CD14-positive monocyte (primary cell): ENCODE measurements around the gene NAV1. TPM values are rescaled to one million over a fixed set of nuclear protein-coding genes. Genes with fewer than 3 reads are reported as not detected.
A peak's percentile ranks its signal among the peaks of the same experiment; 100 is the strongest.

Source experiments
- DNase-seq, 3 donors: peaks; one replicate each; pipeline ENCODE4 v3.0.0-alpha.2; 2011 to 2022
- H2AFZ ChIP-seq: 2 replicates; pipeline ENCODE4 v1.6.0; 2012; ENCODE audit warnings: mild to moderate bottlenecking, low read depth, low read length, inconsistent platforms; ENCODE audit not compliant: insufficient read depth, poor library complexity, severe bottlenecking
- H3K27ac ChIP-seq, 2 donors: 1 replicate in 1 of 2; 2 replicates in 1 of 2; pipeline ENCODE4 v1.5.1; 2012 to 2013; ENCODE audit warnings: low read length in 2 of 2, control low read depth in 1 of 2, inconsistent platforms in 1 of 2, low read depth in 1 of 2, mild to moderate bottlenecking in 1 of 2
- H3K27me3 ChIP-seq, 2 donors: one replicate each; pipeline versions ENCODE4 v1.6.0 to v1.6.1; 2011 to 2013; ENCODE audit warnings: low read length in 2 of 2; ENCODE audit not compliant: control insufficient read depth in 2 of 2, insufficient read depth in 2 of 2
- H3K36me3 ChIP-seq, 2 donors: replicated peaks in 1 of 2; 1 replicate in 1 of 2; 2 replicates in 1 of 2; pipeline versions ENCODE4 v1.5.1 to v1.6.1; 2012 to 2013; ENCODE audit warnings: low read length in 2 of 2, control low read depth in 1 of 2, inconsistent platforms in 1 of 2, mild to moderate bottlenecking in 1 of 2; ENCODE audit not compliant: insufficient read depth in 2 of 2, control insufficient read depth in 1 of 2
- H3K4me1 ChIP-seq, 2 donors: 1 replicate in 1 of 2; 2 replicates in 1 of 2; pipeline versions ENCODE4 v1.5.1 to v1.6.1; 2012 to 2013; ENCODE audit warnings: low read length in 2 of 2, control low read depth in 1 of 2, inconsistent platforms in 1 of 2, mild to moderate bottlenecking in 1 of 2, moderate library complexity in 1 of 2; ENCODE audit not compliant: insufficient read depth in 2 of 2, control insufficient read depth in 1 of 2
- H3K4me2 ChIP-seq: replicated peaks from 2 replicates; pipeline ENCODE3; 2012; ENCODE audit warnings: low read length, moderate library complexity, mild to moderate bottlenecking; ENCODE audit not compliant: poor library complexity, severe bottlenecking; ENCODE audit errors: extremely low read depth
- H3K4me3 ChIP-seq, 3 experiments: fragments of 200-600 bp in 1 of 3; sonication (generic) in 1 of 3; replicated peaks in 1 of 3; 1 replicate in 2 of 3; 2 replicates in 1 of 3; pipeline ENCODE4 v1.5.1; 2011 to 2013; ENCODE audit warnings: low read length in 3 of 3, mild to moderate bottlenecking in 3 of 3, control low read depth in 2 of 3, low read depth in 2 of 3, inconsistent platforms in 1 of 3, moderate library complexity in 1 of 3
- H3K79me2 ChIP-seq: 2 replicates; pipeline ENCODE4 v1.6.0; 2012; ENCODE audit warnings: mild to moderate bottlenecking, control low read depth, inconsistent platforms, low read length, moderate library complexity; ENCODE audit not compliant: insufficient read depth
- H3K9ac ChIP-seq: 2 replicates; pipeline ENCODE4 v1.6.0; 2017; ENCODE audit warnings: low read length, mild to moderate bottlenecking; ENCODE audit not compliant: insufficient read depth, poor library complexity, severe bottlenecking
- H3K9me3 ChIP-seq, 2 donors: replicated peaks in 1 of 2; 1 replicate in 1 of 2; 2 replicates in 1 of 2; pipeline versions ENCODE4 v1.5.1 to v1.6.1; 2012 to 2013; ENCODE audit warnings: low read length in 2 of 2, control low read depth in 1 of 2; ENCODE audit not compliant: control insufficient read depth in 1 of 2, insufficient read depth in 1 of 2
- H4K20me1 ChIP-seq: 2 replicates; pipeline ENCODE4 v1.6.0; 2012; ENCODE audit warnings: mild to moderate bottlenecking, low read length, control low read depth, moderate library complexity; ENCODE audit not compliant: insufficient read depth
- H3K27ac Mint-ChIP-seq, 7 donors: one replicate each; pipeline ENCODE4 v1.8.0; 2020; ENCODE audit warnings: mild to moderate bottlenecking in 7 of 7, mixed read lengths in 7 of 7, moderate library complexity in 6 of 7, inconsistent platforms in 2 of 7
- H3K27me3 Mint-ChIP-seq, 3 donors: one replicate each; pipeline ENCODE4 v1.8.0; 2021 to 2022; ENCODE audit warnings: low read depth in 3 of 3, mild to moderate bottlenecking in 3 of 3, mixed read lengths in 3 of 3, moderate library complexity in 3 of 3, inconsistent platforms in 1 of 3
- H3K36me3 Mint-ChIP-seq, 2 donors: one replicate each; pipeline ENCODE4 v1.8.0; 2020; ENCODE audit warnings: mixed read lengths in 2 of 2, inconsistent platforms in 1 of 2, mild to moderate bottlenecking in 1 of 2
- H3K4me1 Mint-ChIP-seq: one replicate; pipeline ENCODE4 v1.8.0; 2020; ENCODE audit warnings: mild to moderate bottlenecking, mixed read lengths
- H3K4me3 Mint-ChIP-seq, 2 donors: one replicate each; pipeline ENCODE4 v1.8.0; 2020; ENCODE audit warnings: mild to moderate bottlenecking in 2 of 2, mixed read lengths in 2 of 2, moderate library complexity in 1 of 2
- H3K9me3 Mint-ChIP-seq, 7 donors: one replicate each; pipeline ENCODE4 v1.8.0; 2020 to 2022; ENCODE audit warnings: mixed read lengths in 7 of 7, mild to moderate bottlenecking in 6 of 7, moderate library complexity in 6 of 7, inconsistent platforms in 2 of 7
- CTCF ChIP-seq: fragments of 200-600 bp; IDR thresholded peaks from one replicate; pipeline ENCODE4 v1.8.0; 2022; ENCODE audit warnings: antibody characterized with exemption, mild to moderate bottlenecking
- WGBS: methylation state at CpG from one replicate; pipeline ENCODE4 v1.1.5; 2013; ENCODE audit warnings: missing lambda C conversion rate; ENCODE audit not compliant: insufficient coverage; 5-methylcytosine and 5-hydroxymethylcytosine counted together
- intact Hi-C, 2 donors: fragments of 100-400 bp; cut with micrococcal nuclease; formaldehyde crosslinking; loops; one replicate each; pipeline versions ENCODE4 v1.15.0 to v1.15.1; 2023
- polyA plus RNA-seq, 3 donors: library from polyadenylated mRNA; depleted of rRNA in 1 of 3; unstranded in 2 of 3; stranded (reverse) in 1 of 3; fragments of 300-500 nt in 2 of 3; fragments of >200 nt in 1 of 3; fragmentation: Illumina TruSeq in 2 of 3; gene quantifications; 1 replicate in 2 of 3; 2 replicates in 1 of 3; pipeline ENCODE4 v1.2.3, GENCODE V29; 2012 to 2021

NAV1 gene
- polyA plus RNA-seq, 3 donors = 0.37 to 1.4 (median 0.89) TPM

- Histone ChIP-seq H3K4me3 (no peak overlapping the region), H3K4me1 (peaks cover 11 to 21% of the 10 kb centered on the region in 2 donors), H3K9ac (no peak overlapping the region), H3K27me3 (no peaks in the 10 kb centered on the region), H3K27ac (no peak overlapping the region), H3K36me3 (no peaks in the 10 kb centered on the region), H2AFZ (no peak overlapping the region), H4K20me1 (no peaks in the 10 kb centered on the region), H3K4me2 (no peak overlapping the region), H3K9me3 (no peaks in the 10 kb centered on the region), H3K79me2 (no peaks in the 10 kb centered on the region)
- H3K27me3 Mint-ChIP-seq = peaks cover 0 to 2% (median 0%) of the 10 kb centered on the region in 3 donors
- peaks cover 26% of the 10 kb centered on the region for H3K4me1 Mint-ChIP-seq
- peak overlapping the region in 3 of 7 donors; percentile 9 to 48 (median 18) for H3K27ac Mint-ChIP-seq
- 43% methylated on average over 5 of the region's 6 CpGs for WGBS
- no peaks in the 10 kb centered on the region for H3K36me3 Mint-ChIP-seq
- peaks cover 0 to 2% (median 0%) of the 10 kb centered on the region in 7 donors for H3K9me3 Mint-ChIP-seq
- DNase-seq = peak in 1 of 3 donors; percentile 49
- TF ChIP-seq CTCF = no peak
- H3K4me3 Mint-ChIP-seq = no peak overlapping the region
- intact Hi-C loops = no loop called here
These were observed 45.7 kb downstream of the NAV1 start for GRCh38 chr1:201584471-201585092.

- H3K4me1 Mint-ChIP-seq = peaks cover 26% of the 10 kb centered on the region
- WGBS = 0% methylated on average over 1 of the region's 3 CpGs
- Histone ChIP-seq H3K9me3 (no peaks in the 10 kb centered on the region), H3K79me2 (no peaks in the 10 kb centered on the region), H3K9ac (no peak overlapping the region), H3K4me3 (no peak overlapping the region), H3K4me2 (no peak overlapping the region), H4K20me1 (no peaks in the 10 kb centered on the region), H2AFZ (no peak overlapping the region), H3K27me3 (no peaks in the 10 kb centered on the region), H3K4me1 (peaks cover 11 to 21% of the 10 kb centered on the region in 2 donors), H3K36me3 (no peaks in the 10 kb centered on the region), H3K27ac (no peak overlapping the region)
- peak in 1 of 3 donors; percentile 35 for DNase-seq
- H3K27ac Mint-ChIP-seq = peak overlapping the region in 2 of 7 donors; percentile 9 to 48
- H3K27me3 Mint-ChIP-seq = peaks cover 0 to 2% (median 0%) of the 10 kb centered on the region in 3 donors
- H3K4me3 Mint-ChIP-seq = peak overlapping the region in 1 of 2 donors; percentile 16
- no peaks in the 10 kb centered on the region for H3K36me3 Mint-ChIP-seq
- no peak for TF ChIP-seq CTCF
- H3K9me3 Mint-ChIP-seq = peaks cover 0 to 2% (median 0%) of the 10 kb centered on the region in 7 donors
- intact Hi-C loops = no loop called here
These were observed 46.2 kb downstream of the NAV1 start for GRCh38 chr1:201585093-201585483.
